Gastrocnemius medialis (tissue), 4 donors: Measurements from ENCODE around the gene SCGB1D1. TPM values are rescaled to one million over a fixed set of nuclear protein-coding genes. Genes with fewer than 3 reads are reported as not detected.

Experiments
- ATAC-seq, 2 donors: fragments of 150-250 bp; one replicate each; pipeline ENCODE4 v1.9.1; 2016
- DNase-seq, 2 donors: peaks; one replicate each; pipeline ENCODE4 v3.0.0-alpha.2; 2019
- H3K27ac ChIP-seq, 4 donors: fragments of 200-600 bp; sonication (generic); 1 replicate in 1 of 4; 2 replicates in 3 of 4; pipeline ENCODE4 v1.5.1; 2016 to 2018; ENCODE audit warnings: mild to moderate bottlenecking in 2 of 4, moderate library complexity in 1 of 4
- H3K27me3 ChIP-seq, 3 donors: fragments of 200-600 bp; sonication (generic) in 2 of 3; 1 replicate in 1 of 3; 2 replicates in 2 of 3; pipeline versions ENCODE4 v1.5.1 to v1.6.0; 2016 to 2019; ENCODE audit warnings: mild to moderate bottlenecking in 1 of 3, moderate library complexity in 1 of 3
- H3K36me3 ChIP-seq, 2 donors: fragments of 200-600 bp; sonication (generic) in 1 of 2; one replicate each; pipeline ENCODE4 v1.5.1; 2017 to 2018
- H3K4me1 ChIP-seq, 2 donors: fragments of 200-600 bp; sonication (generic) in 1 of 2; one replicate each; pipeline ENCODE4 v1.5.1; 2016 to 2017; ENCODE audit warnings: mild to moderate bottlenecking in 2 of 2
- H3K4me3 ChIP-seq, 4 donors: fragments of 200-600 bp; sonication (generic) in 3 of 4; 1 replicate in 1 of 4; 2 replicates in 3 of 4; pipeline ENCODE4 v1.5.1; 2016 to 2019; ENCODE audit warnings: mild to moderate bottlenecking in 2 of 4
- H3K9me3 ChIP-seq, 3 donors: fragments of 200-600 bp; sonication (generic) in 2 of 3; 1 replicate in 1 of 3; 2 replicates in 2 of 3; pipeline ENCODE4 v1.5.1; 2016 to 2019
- POLR2A ChIP-seq, 2 donors: fragments of 450-650 bp; IDR thresholded peaks; one replicate each; pipeline ENCODE4 v1.6.1; 2017; ENCODE audit warnings: antibody characterized with exemption in 2 of 2, mild to moderate bottlenecking in 2 of 2, moderate library complexity in 2 of 2
- in situ Hi-C, 4 donors: fragments of 200-750 bp; cut with MboI; loops; one replicate each; pipeline versions ENCODE4 v1.15.0 to v1.8.0; 2017; ENCODE audit warnings: low sequenced_read_pairs in 4 of 4
- intact Hi-C: fragments of 100-400 bp; cut with DNase I; formaldehyde crosslinking; loops from one replicate; pipeline ENCODE4 v1.15.1; 2023; ENCODE audit warnings: low total_unique reads
- total RNA-seq, 4 donors: library from RNA; depleted of rRNA; stranded (reverse); fragments of >200 nt; gene quantifications; one replicate each; pipeline versions ENCODE4 v1.1.0 to v1.2.3, GENCODE V29; 2016
- TF ChIP-seq, protein P1 (sequence below), 5 experiments: fragments of 450-650 bp in 3 of 5; fragments of 200-600 bp in 2 of 5; sonication (generic) in 2 of 5; IDR thresholded peaks in 4 of 5; conservative IDR thresholded peaks in 1 of 5; 1 replicate in 4 of 5; 2 replicates in 1 of 5; pipeline ENCODE4 v1.5.1; 2016 to 2019; ENCODE audit warnings: antibody characterized with exemption in 5 of 5, mild to moderate bottlenecking in 3 of 5, moderate library complexity in 3 of 5

The SCGB1D1 gene
- total RNA-seq, 4 donors from 2014 or later = not detected

DNA sequence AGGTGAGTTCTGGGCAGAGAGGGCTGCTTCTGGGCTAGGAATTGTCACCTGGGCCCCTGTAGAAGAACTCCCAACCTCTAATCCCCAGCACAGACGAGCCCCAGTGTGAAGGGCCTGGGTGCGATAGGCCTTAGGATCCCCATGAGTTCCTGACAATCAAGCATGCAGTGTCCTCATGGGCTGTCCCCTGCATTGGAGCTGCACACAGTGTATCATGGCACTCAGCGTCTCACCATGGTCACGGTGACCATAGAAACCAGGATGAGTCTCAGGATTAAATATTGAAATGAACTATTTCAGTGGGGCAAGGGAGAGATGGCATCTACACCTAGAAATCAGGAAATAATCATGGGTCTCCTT lies 18.7 kb downstream of the SCGB1D1 start:
- Histone ChIP-seq H3K27ac (no peak overlapping the region), H3K36me3 (no peaks in the 10 kb centered on the region), H3K4me1 (no peaks in the 10 kb centered on the region), H3K9me3 (no peaks in the 10 kb centered on the region), H3K4me3 (no peak overlapping the region), H3K27me3 (no peaks in the 10 kb centered on the region)
- no peak for DNase-seq
- in situ Hi-C loops (no loop called here), intact Hi-C loops (no loop called here)
- ATAC-seq = no peak
- TF ChIP-seq, protein P1, sequence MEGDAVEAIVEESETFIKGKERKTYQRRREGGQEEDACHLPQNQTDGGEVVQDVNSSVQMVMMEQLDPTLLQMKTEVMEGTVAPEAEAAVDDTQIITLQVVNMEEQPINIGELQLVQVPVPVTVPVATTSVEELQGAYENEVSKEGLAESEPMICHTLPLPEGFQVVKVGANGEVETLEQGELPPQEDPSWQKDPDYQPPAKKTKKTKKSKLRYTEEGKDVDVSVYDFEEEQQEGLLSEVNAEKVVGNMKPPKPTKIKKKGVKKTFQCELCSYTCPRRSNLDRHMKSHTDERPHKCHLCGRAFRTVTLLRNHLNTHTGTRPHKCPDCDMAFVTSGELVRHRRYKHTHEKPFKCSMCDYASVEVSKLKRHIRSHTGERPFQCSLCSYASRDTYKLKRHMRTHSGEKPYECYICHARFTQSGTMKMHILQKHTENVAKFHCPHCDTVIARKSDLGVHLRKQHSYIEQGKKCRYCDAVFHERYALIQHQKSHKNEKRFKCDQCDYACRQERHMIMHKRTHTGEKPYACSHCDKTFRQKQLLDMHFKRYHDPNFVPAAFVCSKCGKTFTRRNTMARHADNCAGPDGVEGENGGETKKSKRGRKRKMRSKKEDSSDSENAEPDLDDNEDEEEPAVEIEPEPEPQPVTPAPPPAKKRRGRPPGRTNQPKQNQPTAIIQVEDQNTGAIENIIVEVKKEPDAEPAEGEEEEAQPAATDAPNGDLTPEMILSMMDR (IDR thresholded peaks at IDR 0.05 in 4 of 5, conservative IDR thresholded peaks at IDR 0.05 in 1 of 5) = no peak
- TF ChIP-seq POLR2A (IDR thresholded peaks at IDR 0.05) = no peak

DNA sequence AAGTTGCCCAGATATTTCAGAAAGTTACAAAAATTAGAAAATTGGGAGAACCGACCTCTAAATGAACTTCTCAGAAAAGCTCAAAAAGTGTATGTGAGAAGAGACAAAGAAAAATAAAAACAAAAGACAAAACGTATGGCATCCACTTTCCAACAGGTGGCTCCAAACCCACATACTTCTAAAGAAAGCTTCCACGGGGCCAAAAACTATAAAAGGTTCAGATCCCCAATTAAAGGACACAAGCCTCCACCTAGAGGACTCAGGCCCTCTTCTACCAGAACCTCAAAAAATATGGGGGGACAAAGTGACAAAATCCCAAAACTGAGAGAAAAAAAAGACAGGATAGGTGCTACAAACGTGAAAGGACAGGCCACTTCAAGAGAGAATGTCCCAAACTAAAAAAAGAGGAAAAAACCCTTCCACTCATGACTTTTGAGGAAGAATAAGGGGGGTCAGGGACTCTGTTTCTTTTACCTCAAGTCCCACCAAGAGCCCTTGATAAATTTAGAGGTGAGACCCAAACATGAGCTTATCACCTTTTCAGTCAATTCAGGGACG lies 27.3 kb downstream of the SCGB1D1 start:
- no peaks in the 10 kb centered on the region for H3K4me1 ChIP-seq
- DNase-seq = no peak
- H3K27me3 ChIP-seq = no peaks in the 10 kb centered on the region
- intact Hi-C loops = loop anchor here (5.0 kb wide), 1 partner anchor 50 kb away; no protein-coding TSS in a partner anchor
- no peak for ATAC-seq
- no peak overlapping the region for H3K27ac ChIP-seq
- TF ChIP-seq, protein P1 (IDR thresholded peaks at IDR 0.05 in 4 of 5, conservative IDR thresholded peaks at IDR 0.05 in 1 of 5) = peak in 3 of 5 experiments; percentile 10 to 22 (median 18)
- TF ChIP-seq POLR2A (IDR thresholded peaks at IDR 0.05) = no peak
- no peaks in the 10 kb centered on the region for H3K36me3 ChIP-seq
- in situ Hi-C loops = no loop called here
- H3K9me3 ChIP-seq = peaks cover 0 to 3% (median 0%) of the 10 kb centered on the region in 3 donors
- no peak overlapping the region for H3K4me3 ChIP-seq

DNA sequence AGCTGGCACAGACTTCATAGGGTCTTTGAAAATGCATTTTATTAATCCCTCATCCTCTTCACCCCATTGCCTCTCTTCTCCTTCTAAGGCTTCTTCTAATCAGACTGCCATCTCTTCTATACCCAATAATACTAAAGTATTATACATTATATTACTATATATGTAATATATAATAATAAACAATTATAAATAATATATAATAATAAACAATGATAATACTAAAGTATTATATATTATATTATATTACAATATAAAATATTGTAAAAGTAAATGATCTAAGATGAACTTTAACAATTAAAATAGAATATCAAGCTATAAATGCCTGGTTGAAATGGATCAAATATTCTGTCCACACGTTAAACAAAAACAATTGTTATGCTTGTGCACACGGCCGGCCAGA lies 31.5 kb downstream of the SCGB1D1 start:
- no peaks in the 10 kb centered on the region for H3K4me1 ChIP-seq
- in situ Hi-C loops (no loop called here), intact Hi-C loops (no loop called here)
- no peak overlapping the region for H3K4me3 ChIP-seq
- ATAC-seq (no peak), DNase-seq (no peak)
- TF ChIP-seq, protein P1 (IDR thresholded peaks at IDR 0.05 in 4 of 5, conservative IDR thresholded peaks at IDR 0.05 in 1 of 5) = no peak
- TF ChIP-seq POLR2A (IDR thresholded peaks at IDR 0.05) = no peak
- H3K27me3 ChIP-seq = no peaks in the 10 kb centered on the region
- H3K9me3 ChIP-seq = peaks cover 0 to 11% (median 10%) of the 10 kb centered on the region in 3 donors
- no peaks in the 10 kb centered on the region for H3K36me3 ChIP-seq
- no peak overlapping the region for H3K27ac ChIP-seq

DNA sequence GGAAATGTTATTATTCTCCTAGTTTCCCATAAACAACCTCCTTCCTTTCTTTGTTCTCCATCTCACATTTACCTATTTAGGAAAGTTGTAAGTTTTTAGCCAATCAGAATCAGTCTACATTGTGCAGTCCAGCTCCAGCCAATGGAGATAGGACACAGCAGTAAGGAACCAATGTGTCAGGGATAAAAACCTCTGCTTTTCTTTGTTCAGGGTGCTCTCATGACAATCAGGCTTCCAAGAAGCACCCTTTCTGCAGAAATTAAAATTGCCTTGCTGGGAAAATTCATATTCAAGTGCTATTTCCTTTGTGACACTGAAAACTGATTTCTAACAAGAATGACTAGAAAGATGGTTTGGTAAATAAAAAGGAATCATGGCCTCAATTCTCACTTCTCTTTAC lies 33.1 kb downstream of the SCGB1D1 start:
- Histone ChIP-seq H3K36me3 (no peaks in the 10 kb centered on the region), H3K27me3 (no peaks in the 10 kb centered on the region), H3K27ac (no peak overlapping the region), H3K9me3 (peaks cover 0 to 11% (median 10%) of the 10 kb centered on the region in 3 donors), H3K4me1 (no peaks in the 10 kb centered on the region), H3K4me3 (no peak overlapping the region)
- no peak for ATAC-seq
- intact Hi-C loops (no loop called here), in situ Hi-C loops (no loop called here)
- DNase-seq = no peak
- TF ChIP-seq POLR2A (IDR thresholded peaks at IDR 0.05) = no peak
- TF ChIP-seq, protein P1 (IDR thresholded peaks at IDR 0.05 in 4 of 5, conservative IDR thresholded peaks at IDR 0.05 in 1 of 5) = no peak

DNA sequence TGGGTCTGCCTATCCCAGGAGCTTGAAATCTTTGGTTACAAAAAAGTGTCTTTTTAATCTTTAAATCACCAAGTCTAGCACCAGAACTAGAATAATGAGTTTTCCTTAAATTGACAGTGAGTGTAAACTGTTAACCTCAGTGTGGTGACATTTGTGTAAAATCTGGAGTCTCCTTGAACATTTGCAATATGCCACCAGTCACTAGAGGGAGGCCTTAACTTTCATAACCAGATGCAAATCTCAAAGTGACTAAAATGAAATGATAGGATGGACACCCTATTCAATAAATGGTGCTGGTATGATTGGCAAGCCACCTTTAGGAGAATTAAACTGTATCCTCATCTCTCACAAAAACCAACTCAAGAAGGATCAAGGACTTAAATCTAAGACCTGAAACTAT lies 43.7 kb downstream of the SCGB1D1 start:
- intact Hi-C loops (loop anchor here (5.0 kb wide), 1 partner anchor 79 kb away; no protein-coding TSS in a partner anchor), in situ Hi-C loops (no loop called here)
- no peaks in the 10 kb centered on the region for H3K4me1 ChIP-seq
- no peak for TF ChIP-seq POLR2A (IDR thresholded peaks at IDR 0.05)
- TF ChIP-seq, protein P1 (IDR thresholded peaks at IDR 0.05 in 4 of 5, conservative IDR thresholded peaks at IDR 0.05 in 1 of 5) = peak in 1 of 5 experiments; percentile 12
- no peak overlapping the region for H3K4me3 ChIP-seq
- ATAC-seq (no peak), DNase-seq (no peak)
- no peak overlapping the region for H3K27ac ChIP-seq
- H3K27me3 ChIP-seq = peaks cover 0 to 5% (median 0%) of the 10 kb centered on the region in 3 donors
- H3K36me3 ChIP-seq = no peaks in the 10 kb centered on the region
- no peaks in the 10 kb centered on the region for H3K9me3 ChIP-seq
